Fibroblast of mammary gland (primary cell): ENCODE data around the gene SLC4A7.

Experiments
- DNase-seq: peaks from one replicate; pipeline ENCODE4 v3.0.0-alpha.2; 2010; ENCODE audit warnings: low read depth
- H3K4me3 ChIP-seq: 2 replicates; pipeline ENCODE4 v1.5.1; 2011; ENCODE audit warnings: low read depth, mild to moderate bottlenecking, low read length, moderate library complexity; ENCODE audit not compliant: control insufficient read depth
- TF ChIP-seq, protein P1 (sequence below): conservative IDR thresholded peaks from 2 replicates; pipeline ENCODE4 v1.5.1; 2011; ENCODE audit warnings: low read depth, low read length, inconsistent platforms; ENCODE audit not compliant: control insufficient read depth, insufficient read depth

The SLC4A7 gene

DNA sequence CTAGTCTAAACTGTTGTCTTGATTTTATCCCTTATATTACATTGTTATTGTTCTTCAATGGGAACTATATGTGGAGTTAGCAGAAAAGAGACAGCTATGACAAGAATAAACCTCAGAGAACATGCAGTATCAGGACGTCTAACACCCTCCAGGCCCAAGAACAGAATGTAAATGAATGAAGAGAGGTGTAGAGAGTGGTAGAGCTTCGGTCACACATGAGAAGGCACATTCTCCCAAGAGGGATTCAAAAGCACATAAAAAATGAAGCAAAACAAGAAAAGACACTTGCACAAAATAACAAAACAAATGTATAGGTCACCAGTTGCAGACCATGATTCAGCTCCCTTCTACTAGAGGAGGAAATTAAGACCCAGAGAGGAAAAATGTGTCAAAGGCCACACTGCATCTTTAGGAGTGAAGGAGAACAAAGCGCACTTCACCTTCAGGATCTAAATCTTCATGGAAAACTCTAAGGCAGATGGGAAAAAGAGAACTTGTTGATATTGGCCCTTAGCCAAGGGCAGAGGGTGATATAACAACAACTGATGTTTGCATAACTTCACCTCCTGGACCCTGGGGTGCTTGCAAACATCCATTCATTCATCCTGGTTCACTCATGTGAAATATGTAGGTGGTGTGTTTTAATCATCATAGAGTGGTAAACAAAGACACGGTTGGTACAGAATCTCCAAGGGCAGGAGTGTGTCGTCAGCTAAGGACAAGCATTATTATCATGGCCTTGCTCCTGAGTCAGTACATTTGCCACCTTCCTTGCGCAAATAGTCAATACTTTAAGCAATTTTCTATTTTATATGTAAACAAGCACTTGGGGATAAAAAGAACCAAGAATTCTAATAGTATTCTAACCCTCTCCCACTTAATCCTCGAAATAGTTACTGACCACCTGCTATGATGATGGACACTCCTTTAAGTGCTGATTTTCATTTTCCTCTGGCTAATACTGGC is 123.8 kb downstream of the SLC4A7 start:
- TF ChIP-seq, protein P1, sequence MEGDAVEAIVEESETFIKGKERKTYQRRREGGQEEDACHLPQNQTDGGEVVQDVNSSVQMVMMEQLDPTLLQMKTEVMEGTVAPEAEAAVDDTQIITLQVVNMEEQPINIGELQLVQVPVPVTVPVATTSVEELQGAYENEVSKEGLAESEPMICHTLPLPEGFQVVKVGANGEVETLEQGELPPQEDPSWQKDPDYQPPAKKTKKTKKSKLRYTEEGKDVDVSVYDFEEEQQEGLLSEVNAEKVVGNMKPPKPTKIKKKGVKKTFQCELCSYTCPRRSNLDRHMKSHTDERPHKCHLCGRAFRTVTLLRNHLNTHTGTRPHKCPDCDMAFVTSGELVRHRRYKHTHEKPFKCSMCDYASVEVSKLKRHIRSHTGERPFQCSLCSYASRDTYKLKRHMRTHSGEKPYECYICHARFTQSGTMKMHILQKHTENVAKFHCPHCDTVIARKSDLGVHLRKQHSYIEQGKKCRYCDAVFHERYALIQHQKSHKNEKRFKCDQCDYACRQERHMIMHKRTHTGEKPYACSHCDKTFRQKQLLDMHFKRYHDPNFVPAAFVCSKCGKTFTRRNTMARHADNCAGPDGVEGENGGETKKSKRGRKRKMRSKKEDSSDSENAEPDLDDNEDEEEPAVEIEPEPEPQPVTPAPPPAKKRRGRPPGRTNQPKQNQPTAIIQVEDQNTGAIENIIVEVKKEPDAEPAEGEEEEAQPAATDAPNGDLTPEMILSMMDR: no peak
- peak; percentile 57 for DNase-seq
- H3K4me3 ChIP-seq: no peak overlapping the region

DNA sequence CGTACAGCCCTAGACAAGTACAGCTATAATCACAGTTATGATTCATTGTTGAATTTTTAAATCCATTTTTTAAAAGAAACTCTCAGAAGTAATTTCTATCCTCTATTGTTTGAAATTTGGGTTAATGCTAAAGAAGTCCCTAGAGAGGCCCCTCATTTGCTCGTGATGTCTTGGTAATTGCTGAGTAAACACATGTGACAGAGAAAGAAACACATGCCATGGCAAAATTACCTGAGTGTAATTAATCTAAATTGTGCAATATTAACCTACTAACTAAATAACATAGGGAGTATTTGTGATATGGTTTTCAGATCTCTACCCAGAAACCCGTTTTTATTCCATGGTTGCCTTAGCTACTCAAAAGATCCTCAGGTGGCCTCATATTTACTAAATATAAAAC is 125.8 kb downstream of the SLC4A7 start:
- no peak overlapping the region for H3K4me3 ChIP-seq
- TF ChIP-seq, protein P1: no peak
- no peak for DNase-seq

DNA sequence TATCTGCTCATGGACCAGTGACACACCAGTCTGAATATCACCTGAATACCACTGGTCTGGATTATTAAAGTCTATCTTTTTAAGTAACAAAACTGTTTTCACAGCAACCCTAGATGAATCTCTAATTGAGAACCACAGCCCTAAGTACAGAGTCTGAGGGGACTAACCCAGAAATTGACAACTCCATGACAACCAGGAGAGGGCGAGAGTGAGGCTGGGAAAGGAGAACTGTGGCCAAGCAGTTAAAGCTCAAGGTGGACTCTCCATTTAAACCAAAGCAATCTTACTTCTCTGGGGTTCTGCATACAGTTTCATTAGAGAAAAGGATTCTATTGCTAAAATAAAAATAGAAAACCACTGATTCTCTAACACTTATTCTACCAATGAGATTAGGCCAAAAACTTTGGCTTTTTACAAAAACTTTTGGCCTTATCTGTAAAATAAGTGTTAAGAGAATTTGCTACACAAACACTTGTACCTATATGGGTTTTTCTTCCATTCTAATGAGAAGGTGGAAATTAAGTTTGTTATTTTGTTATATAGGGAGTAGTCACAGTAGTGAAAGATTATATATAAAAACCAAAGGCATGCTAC is 126.4 kb downstream of the SLC4A7 start:
- TF ChIP-seq, protein P1: peak; percentile 88

DNA sequence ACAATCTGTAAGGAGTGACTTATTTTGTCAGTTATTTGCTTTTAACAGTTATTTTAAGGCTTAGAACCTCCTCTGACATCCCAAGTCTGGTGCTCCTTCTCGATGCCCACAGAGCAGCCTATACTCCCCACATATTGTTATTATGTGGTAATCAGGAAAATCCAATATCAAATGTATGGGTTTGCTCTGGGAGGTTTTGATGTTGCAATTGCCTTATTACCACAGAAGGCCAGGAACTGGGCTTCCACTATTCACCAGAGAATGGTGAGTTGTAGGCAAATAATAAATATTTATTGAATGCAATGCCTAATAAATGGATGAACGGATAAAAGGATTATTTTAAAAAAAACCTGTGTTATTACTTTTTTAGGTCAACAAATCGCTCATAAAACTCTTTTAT is 127.2 kb downstream of the SLC4A7 start:
- H3K4me3 ChIP-seq: no peak overlapping the region
- peak; percentile 16 for DNase-seq
- TF ChIP-seq, protein P1: no peak

More for the DNA sequence above, 126.4 kb downstream of the SLC4A7 start:
- no peak overlapping the region for H3K4me3 ChIP-seq
- peak; percentile 66 for DNase-seq

DNA sequence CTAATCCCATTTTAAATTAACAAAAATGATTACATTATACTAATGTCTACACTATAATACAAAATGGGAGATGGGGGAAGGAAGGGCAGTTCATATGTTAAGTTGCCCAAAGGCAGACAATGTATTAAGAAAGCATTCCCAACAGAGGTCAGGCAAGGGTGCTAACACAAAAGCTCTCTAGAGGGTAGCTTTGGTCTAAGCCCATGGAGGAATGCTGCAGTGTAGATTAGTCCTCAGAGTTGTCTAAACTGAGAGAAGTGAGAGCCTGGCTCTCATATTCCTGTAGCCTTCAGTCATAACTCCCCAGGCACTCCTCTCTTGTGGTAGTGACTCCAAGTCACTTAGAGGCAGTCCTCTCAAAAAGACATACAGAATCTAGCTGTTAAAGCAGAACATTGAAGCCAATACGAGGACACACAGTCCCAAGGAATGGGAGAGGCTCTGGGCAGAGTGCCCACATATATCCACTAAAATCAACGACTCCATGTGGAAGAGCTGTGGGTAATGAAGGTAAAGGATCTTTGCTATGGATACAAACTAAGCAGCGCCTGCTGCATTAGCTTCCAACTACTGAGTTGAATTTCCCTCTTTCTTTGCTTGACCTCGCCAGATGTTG is 129.5 kb downstream of the SLC4A7 start:
- peak; percentile 11 for DNase-seq
- TF ChIP-seq, protein P1: no peak
- H3K4me3 ChIP-seq: no peak overlapping the region

DNA sequence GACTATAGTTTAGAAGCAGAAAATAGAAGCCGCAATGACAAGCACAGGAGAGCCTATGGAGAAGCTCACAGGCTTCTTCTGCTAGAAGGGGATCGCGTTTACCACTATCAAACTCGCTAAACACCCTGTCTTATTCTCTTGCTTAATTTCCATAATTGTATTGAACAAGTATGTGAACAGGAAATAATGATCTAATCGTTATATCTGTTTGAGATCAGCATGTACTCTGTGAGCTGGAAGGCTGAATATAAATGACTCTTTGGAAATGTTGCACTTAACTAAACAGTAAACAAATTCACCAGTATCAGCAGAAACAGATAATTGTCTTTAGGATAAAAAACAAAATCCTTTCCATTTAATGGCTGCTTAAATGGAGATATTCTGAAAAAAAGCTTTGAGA is 130.0 kb downstream of the SLC4A7 start:
- DNase-seq: no peak
- H3K4me3 ChIP-seq: no peak overlapping the region
- TF ChIP-seq, protein P1: no peak
